DND-41 (cell line): ENCODE results near the gene NPEPL1.

Experiments used
- ATAC-seq: fragments of 200-7000 bp; cut with Tn5 transposase; 3 replicates; pipeline ENCODE4 v1.9.1; 2021; ENCODE audit warnings: low read depth; ENCODE audit not compliant: insufficient read depth
- DNase-seq: peaks from one replicate; pipeline ENCODE4 v3.0.0-alpha.2; 2020
- H2AFZ ChIP-seq: 2 replicates; pipeline ENCODE4 v1.6.0; 2012; ENCODE audit warnings: low read depth, low read length
- H3K27ac ChIP-seq: 2 replicates; pipeline ENCODE4 v1.5.1; 2012; ENCODE audit warnings: low read length, inconsistent platforms
- H3K27me3 ChIP-seq: fragments of 200-600 bp; sonication (generic); 2 replicates; pipeline ENCODE4 v1.6.0; 2012; ENCODE audit warnings: low read length, mild to moderate bottlenecking, inconsistent platforms; ENCODE audit not compliant: insufficient read depth, poor library complexity
- H3K36me3 ChIP-seq: 2 replicates; pipeline ENCODE4 v1.5.1; 2012; ENCODE audit warnings: low read length, inconsistent platforms; ENCODE audit not compliant: insufficient read depth
- H3K4me1 ChIP-seq: 2 replicates; pipeline ENCODE4 v1.5.1; 2012; ENCODE audit warnings: mild to moderate bottlenecking, low read length; ENCODE audit not compliant: insufficient read depth
- H3K4me2 ChIP-seq: 2 replicates; pipeline ENCODE4 v1.6.0; 2012; ENCODE audit warnings: mild to moderate bottlenecking, moderate library complexity, low read length, inconsistent platforms; ENCODE audit not compliant: insufficient read depth
- H3K4me3 ChIP-seq, 2 experiments: fragments of 200-600 bp in 1 of 2; shearing (Covaris generic) in 1 of 2; 2 replicates each; pipeline ENCODE4 v1.5.1; 2012 to 2016; ENCODE audit warnings: inconsistent platforms in 2 of 2, low read length in 2 of 2, mild to moderate bottlenecking in 2 of 2, low read depth in 1 of 2, moderate library complexity in 1 of 2
- H3K79me2 ChIP-seq: 2 replicates; pipeline ENCODE4 v1.6.0; 2012; ENCODE audit warnings: low read length, inconsistent platforms; ENCODE audit not compliant: insufficient read depth
- H3K9ac ChIP-seq: 2 replicates; pipeline ENCODE4 v1.6.0; 2012; ENCODE audit warnings: low read depth, mild to moderate bottlenecking, inconsistent platforms, low read length, moderate library complexity
- H3K9me3 ChIP-seq: 2 replicates; pipeline ENCODE4 v1.5.1; 2012; ENCODE audit warnings: low read length, moderate library complexity, mild to moderate bottlenecking, inconsistent platforms; ENCODE audit not compliant: insufficient read depth, severe bottlenecking
- H4K20me1 ChIP-seq: 2 replicates; pipeline ENCODE4 v1.6.0; 2012; ENCODE audit warnings: low read length; ENCODE audit not compliant: insufficient read depth
- EZH2 ChIP-seq: IDR thresholded peaks from 3 replicates; pipeline ENCODE4 v1.6.1; 2012; ENCODE audit warnings: borderline replicate concordance, low read depth, mild to moderate bottlenecking, moderate library complexity, low read length, inconsistent platforms; ENCODE audit not compliant: severe bottlenecking
- TF ChIP-seq, protein P1 (sequence below): IDR thresholded peaks from 2 replicates; pipeline ENCODE4 v1.5.1; 2012; ENCODE audit warnings: borderline replicate concordance, low read length, moderate library complexity, mild to moderate bottlenecking; ENCODE audit not compliant: poor library complexity, severe bottlenecking; ENCODE audit errors: extremely low read depth

Gene NPEPL1

GRCh38 chr20:58707770-58708169, 15.2 kb downstream of the NPEPL1 start:
- DNase-seq = no peak
- no peak for TF ChIP-seq EZH2
- TF ChIP-seq, protein P1, sequence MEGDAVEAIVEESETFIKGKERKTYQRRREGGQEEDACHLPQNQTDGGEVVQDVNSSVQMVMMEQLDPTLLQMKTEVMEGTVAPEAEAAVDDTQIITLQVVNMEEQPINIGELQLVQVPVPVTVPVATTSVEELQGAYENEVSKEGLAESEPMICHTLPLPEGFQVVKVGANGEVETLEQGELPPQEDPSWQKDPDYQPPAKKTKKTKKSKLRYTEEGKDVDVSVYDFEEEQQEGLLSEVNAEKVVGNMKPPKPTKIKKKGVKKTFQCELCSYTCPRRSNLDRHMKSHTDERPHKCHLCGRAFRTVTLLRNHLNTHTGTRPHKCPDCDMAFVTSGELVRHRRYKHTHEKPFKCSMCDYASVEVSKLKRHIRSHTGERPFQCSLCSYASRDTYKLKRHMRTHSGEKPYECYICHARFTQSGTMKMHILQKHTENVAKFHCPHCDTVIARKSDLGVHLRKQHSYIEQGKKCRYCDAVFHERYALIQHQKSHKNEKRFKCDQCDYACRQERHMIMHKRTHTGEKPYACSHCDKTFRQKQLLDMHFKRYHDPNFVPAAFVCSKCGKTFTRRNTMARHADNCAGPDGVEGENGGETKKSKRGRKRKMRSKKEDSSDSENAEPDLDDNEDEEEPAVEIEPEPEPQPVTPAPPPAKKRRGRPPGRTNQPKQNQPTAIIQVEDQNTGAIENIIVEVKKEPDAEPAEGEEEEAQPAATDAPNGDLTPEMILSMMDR = no peak
- H3K4me1 ChIP-seq = no peaks in the 10 kb centered on the region

DNA sequence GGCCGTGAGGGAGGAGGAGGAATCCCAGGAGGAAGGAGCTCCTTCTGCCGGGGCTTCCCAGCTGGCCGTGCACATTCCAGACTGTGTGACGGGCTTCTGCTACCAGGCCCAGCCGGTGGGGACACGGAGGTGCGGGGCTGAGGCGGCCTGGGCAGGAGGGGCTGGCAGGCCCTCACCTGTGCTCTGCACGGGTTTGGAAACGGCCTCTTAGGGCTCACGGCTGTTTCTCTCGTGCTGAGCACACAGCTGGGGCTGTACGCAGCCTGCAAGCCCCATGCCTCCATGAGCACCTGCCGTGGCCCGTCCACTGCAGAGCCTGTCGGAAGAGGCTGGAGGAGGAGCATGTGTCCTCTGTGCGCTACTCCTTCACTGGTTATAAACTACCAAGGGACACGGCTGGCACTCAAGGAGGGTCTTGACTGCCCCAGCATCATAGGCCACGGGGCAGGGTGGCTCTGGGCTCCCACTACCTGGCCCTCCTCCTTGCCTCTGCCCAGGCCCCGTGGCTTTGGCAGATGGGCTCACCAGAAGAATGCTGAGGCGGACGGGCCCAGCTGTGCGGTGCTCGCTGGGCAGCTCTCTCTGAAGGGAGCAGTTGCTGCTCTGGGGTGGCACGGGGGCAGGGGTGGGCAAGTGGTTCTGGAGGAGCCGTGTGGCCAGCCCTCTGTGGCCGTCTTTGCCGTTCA, 15.8 kb downstream of the NPEPL1 start:
- DNase-seq (no peak), ATAC-seq (no peak)

More at GRCh38 chr20:58707770-58708169, 15.2 kb downstream of the NPEPL1 start:
- Histone ChIP-seq H3K27me3 (no peaks in the 10 kb centered on the region), H3K27ac (no peak overlapping the region), H3K9ac (no peak overlapping the region), H3K4me3 (no peak overlapping the region), H4K20me1 (peaks cover 4% of the 10 kb centered on the region; the same call in 1 of the 2 replicates), H2AFZ (no peak overlapping the region), H3K36me3 (peaks cover 44% of the 10 kb centered on the region), H3K9me3 (no peaks in the 10 kb centered on the region), H3K4me2 (no peak overlapping the region), H3K79me2 (no peaks in the 10 kb centered on the region)
- ATAC-seq = no peak

DNA sequence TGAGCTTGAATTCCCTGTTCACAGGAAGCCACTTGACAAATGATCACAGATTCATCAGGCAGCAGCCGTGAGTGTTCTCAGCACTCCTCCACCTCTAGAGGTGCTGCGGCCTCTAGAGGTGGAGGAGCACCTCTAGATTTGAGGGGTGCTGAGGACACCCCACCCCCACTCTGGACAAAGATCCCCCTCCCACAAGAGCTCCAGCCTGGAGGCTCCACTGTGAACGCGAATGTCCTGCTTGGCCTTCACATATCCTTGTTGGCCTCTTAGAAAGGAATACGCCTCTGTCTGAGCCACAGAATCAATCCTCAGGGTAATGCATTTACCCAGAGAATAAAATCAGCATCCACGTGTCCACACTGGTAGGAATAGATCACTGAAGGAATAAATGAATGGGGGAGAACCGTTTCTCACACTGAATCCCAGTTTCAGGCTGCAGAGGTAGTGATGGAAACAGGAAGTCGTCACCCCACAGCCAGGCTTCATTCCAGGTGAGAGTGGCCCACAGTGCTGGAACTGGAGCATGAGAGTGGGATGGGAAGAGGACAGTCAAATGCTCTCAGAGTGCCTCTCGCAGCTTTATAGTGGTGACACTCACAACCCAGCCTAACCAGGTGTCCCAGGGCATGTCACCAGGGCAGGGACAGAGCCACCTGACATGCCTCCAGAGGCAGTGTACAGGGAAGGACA, 16.6 kb downstream of the NPEPL1 start:
- no peak overlapping the region for H3K4me3 ChIP-seq
- no peaks in the 10 kb centered on the region for H3K27me3 ChIP-seq
- DNase-seq = no peak
- H3K36me3 ChIP-seq = peaks cover 31% of the 10 kb centered on the region
- no peak overlapping the region for H3K4me2 ChIP-seq
- H3K4me1 ChIP-seq = no peaks in the 10 kb centered on the region
- H2AFZ ChIP-seq = no peak overlapping the region
- H3K9ac ChIP-seq = no peak overlapping the region
- H3K79me2 ChIP-seq = no peaks in the 10 kb centered on the region
- ATAC-seq = no peak
- peaks cover 4% of the 10 kb centered on the region; the same call in 1 of the 2 replicates for H4K20me1 ChIP-seq
- TF ChIP-seq, protein P1 = no peak
- no peak for TF ChIP-seq EZH2
- H3K27ac ChIP-seq = no peak overlapping the region
- H3K9me3 ChIP-seq = no peaks in the 10 kb centered on the region

More for the DNA sequence above, 15.8 kb downstream of the NPEPL1 start:
- peaks cover 4% of the 10 kb centered on the region; the same call in 1 of the 2 replicates for H4K20me1 ChIP-seq
- H3K36me3 ChIP-seq = peaks cover 38% of the 10 kb centered on the region
- no peaks in the 10 kb centered on the region for H3K27me3 ChIP-seq
- no peak overlapping the region for H2AFZ ChIP-seq
- H3K4me1 ChIP-seq = no peaks in the 10 kb centered on the region
- H3K79me2 ChIP-seq = no peaks in the 10 kb centered on the region
- H3K9ac ChIP-seq = no peak overlapping the region
- no peak overlapping the region for H3K27ac ChIP-seq
- H3K4me3 ChIP-seq = no peak overlapping the region
- H3K9me3 ChIP-seq = no peaks in the 10 kb centered on the region
- no peak for TF ChIP-seq EZH2
- no peak overlapping the region for H3K4me2 ChIP-seq

GRCh38 chr20:58709703-58710039, 17.1 kb downstream of the NPEPL1 start:
- H4K20me1 ChIP-seq = peaks cover 4% of the 10 kb centered on the region; the same call in 1 of the 2 replicates
- no peak overlapping the region for H3K4me2 ChIP-seq
- no peaks in the 10 kb centered on the region for H3K27me3 ChIP-seq
- H3K79me2 ChIP-seq = no peaks in the 10 kb centered on the region
- no peak overlapping the region for H2AFZ ChIP-seq
- no peaks in the 10 kb centered on the region for H3K4me1 ChIP-seq
- H3K9me3 ChIP-seq = no peaks in the 10 kb centered on the region
- TF ChIP-seq EZH2 = no peak
- TF ChIP-seq, protein P1 = no peak
- H3K4me3 ChIP-seq = no peak overlapping the region
- peaks cover 28% of the 10 kb centered on the region for H3K36me3 ChIP-seq
- no peak overlapping the region for H3K9ac ChIP-seq
- H3K27ac ChIP-seq = no peak overlapping the region
- ATAC-seq (no peak), DNase-seq (no peak)
